GM19351 (cell line): ENCODE measurements around the gene FAAP20.

Source experiments
- ATAC-seq: cut with Tn5 transposase; IDR thresholded peaks from one replicate; pipeline ENCODE4 v1.9.1; 2021; ENCODE audit warnings: mild to moderate bottlenecking, moderate library complexity; ENCODE audit not compliant: unreplicated experiment

The FAAP20 gene

GRCh38 chr1:2230781-2231531, 36.4 kb upstream of the FAAP20 start:
- no peak for ATAC-seq

DNA sequence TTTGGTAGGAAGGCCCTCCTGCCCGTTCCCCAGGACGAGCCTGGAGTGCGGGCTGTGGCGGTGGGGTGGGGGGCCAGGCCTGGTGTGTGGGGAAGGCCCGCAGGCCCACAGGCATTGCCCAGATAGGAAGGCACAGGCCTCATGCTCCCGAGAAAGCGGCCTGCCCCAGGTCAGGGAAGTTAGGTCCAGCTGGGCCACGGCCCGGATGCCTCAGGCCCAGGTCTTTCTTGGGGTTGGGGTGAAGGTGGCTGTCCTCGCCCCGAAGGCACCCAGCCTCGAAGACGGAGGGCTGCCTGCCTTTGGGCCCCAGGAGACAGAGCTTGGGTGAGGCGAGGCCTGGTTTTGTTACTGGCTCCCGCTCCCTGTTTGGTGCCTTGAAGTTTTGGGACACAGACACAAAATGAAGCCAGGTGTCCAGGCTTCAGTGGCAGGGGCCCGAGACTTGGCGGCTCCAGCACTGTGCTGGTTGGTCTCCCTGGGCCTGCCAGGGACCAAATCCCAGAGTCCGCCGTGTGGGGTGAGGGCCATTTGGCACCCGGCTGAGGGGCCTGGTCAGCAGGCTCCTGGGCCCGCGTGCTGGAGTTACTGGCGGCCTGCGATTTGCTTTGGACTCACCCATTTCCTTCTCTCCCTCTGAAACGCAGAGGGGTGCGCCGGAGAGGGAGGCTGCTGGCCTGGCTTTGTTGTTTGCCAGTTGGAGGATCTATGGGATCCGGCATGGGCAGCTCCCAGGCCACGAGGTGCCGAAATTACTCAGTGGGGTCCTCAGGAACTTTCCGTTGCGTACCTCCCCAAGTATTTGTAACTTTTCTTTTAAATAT, 35.5 kb upstream of the FAAP20 start:
- ATAC-seq: no peak

DNA sequence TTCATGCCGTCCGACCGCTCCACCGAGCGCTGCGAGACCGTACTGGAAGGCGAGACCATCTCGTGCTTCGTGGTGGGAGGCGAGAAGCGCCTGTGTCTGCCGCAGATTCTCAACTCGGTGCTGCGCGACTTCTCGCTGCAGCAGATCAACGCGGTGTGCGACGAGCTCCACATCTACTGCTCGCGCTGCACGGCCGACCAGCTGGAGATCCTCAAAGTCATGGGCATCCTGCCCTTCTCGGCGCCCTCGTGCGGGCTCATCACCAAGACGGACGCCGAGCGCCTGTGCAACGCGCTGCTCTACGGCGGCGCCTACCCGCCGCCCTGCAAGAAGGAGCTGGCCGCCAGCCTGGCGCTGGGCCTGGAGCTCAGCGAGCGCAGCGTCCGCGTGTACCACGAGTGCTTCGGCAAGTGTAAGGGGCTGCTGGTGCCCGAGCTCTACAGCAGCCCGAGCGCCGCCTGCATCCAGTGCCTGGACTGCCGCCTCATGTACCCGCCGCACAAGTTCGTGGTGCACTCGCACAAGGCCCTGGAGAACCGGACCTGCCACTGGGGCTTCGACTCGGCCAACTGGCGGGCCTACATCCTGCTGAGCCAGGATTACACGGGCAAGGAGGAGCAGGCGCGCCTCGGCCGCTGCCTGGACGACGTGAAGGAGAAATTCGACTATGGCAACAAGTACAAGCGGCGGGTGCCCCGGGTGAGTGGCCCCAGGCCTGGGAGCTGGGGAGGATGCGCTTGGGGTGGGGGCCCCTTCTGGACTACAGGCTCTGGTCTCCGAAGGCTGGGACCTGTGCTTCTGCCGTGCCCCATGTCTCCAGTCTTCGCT, 34.7 kb upstream of the FAAP20 start:
- ATAC-seq: no peak

- ATAC-seq: no peak
Observed at GRCh38 chr1:2228694-2229036, 34.1 kb upstream of the FAAP20 start.

GRCh38 chr1:2228157-2228594, 33.6 kb upstream of the FAAP20 start, which contains the start of gene SKI:
Gene SKI (plus strand): TSS chr1:2228319. CDS start chr1:2228767, 448 bp downstream.
- no peak for ATAC-seq

- ATAC-seq: peak; percentile 88
Observed at GRCh38 chr1:2227346-2228156, 33.0 kb upstream of the FAAP20 start.

DNA sequence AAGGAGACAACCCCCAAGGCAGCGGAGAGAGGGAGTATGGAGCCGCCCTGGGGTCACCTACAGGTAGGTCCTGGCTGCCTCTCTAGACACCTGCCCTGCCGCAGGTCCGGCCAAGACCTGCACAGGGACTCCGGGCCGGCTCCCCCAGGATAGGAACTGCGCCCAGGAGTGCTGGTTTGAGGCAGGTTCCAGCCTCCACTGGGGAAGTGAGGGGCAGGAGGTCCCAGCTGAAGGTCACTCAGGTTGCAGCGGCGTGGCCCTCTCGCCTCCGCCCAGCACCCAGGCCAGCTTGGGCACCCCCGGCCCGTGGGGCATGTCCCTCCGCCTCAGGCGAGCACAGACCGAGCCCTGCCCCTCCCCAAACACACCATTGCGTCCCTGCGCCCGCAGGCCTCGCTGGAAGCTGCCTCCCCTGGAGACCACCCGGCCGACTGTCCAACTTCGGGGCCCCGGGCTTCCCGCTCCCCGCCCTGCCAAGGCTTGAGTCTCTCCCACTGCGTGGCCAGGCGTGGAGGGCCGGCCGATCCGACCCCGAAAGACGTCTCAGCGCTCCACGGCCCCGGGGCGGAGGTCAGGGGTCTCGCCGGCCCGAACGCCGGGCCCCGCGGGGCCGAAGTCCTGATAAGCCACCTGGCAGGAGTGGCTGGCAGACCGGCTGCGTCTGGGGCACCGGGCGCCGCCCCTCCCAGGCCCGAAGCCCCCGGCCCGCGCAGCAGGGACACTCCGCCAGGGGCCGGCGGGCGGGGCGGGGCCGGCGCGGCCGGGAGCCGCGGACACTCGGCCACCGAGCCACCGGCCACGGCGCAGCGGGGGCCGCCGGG, 32.2 kb upstream of the FAAP20 start:
- no peak for ATAC-seq

- ATAC-seq: no peak
Observed at GRCh38 chr1:2224631-2225428, 30.3 kb upstream of the FAAP20 start.

DNA sequence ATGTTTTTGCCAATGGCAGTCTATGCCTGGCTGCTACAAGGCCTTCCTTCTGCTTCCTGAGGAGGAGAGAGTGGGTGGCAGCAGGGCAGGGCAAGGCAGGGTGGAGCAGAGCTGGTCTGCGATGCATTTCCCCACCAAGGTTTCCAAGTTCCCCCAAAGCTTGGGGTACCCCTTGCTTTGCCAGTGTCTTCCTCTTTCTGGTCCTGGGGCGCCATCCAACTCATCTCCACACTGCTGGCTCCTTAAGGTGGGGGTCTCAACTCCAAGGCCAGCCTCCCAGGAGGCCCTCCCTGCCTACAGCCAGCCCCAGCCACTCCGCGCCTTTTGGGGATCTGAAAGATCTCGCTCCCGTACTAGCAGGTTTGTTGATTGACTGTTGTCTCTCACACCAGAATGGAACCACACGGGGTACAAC, 29.6 kb upstream of the FAAP20 start:
- ATAC-seq: no peak

DNA sequence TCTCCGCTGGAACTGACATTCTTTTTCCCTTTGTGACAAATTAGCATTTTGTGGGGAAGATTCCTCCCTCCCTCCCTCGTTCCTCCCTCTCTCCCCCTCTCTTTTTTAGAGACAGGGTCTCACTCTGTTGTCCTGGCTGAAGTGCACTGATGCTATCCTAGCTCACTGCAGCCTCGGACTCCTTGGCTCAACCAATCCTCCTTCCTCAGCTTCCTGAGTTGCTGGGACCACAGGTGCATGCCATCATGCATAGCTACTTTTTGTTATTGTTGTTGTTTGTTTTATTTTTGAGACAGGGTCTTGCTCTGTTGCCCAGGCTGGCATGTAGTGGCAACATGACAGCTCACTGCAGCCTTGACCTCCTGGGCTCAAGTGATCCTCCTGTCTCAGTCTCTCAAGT, 26.7 kb upstream of the FAAP20 start:
- ATAC-seq: no peak

- no peak for ATAC-seq
Observed at GRCh38 chr1:2216767-2217058, 22.1 kb upstream of the FAAP20 start.

- no peak for ATAC-seq
Observed at GRCh38 chr1:2215909-2216766, 21.6 kb upstream of the FAAP20 start.

- ATAC-seq: no peak
Observed at GRCh38 chr1:2215329-2215728, 20.8 kb upstream of the FAAP20 start.

- no peak for ATAC-seq
Observed at GRCh38 chr1:2214541-2215241, 20.1 kb upstream of the FAAP20 start.

- no peak for ATAC-seq
Observed at GRCh38 chr1:2213576-2214505, 19.3 kb upstream of the FAAP20 start.
